Endodermal cell (in vitro differentiated cells): Measurements from ENCODE around the gene TTYH2. TPM values are rescaled to one million over a fixed set of nuclear protein-coding genes. Genes with fewer than 3 reads are reported as not detected.

ENCODE experiments used
- DNase-seq: peaks from one replicate; pipeline ENCODE4 v3.0.0-alpha.2; 2017
- H3K27ac ChIP-seq: 2 replicates; pipeline ENCODE4 v1.5.1; 2013; ENCODE audit warnings: mild to moderate bottlenecking, low read depth, low read length, moderate library complexity
- H3K27me3 ChIP-seq: 2 replicates; pipeline ENCODE4 v1.6.1; 2013; ENCODE audit warnings: mild to moderate bottlenecking, low read length, moderate library complexity; ENCODE audit not compliant: insufficient read depth, control insufficient read depth, poor library complexity, severe bottlenecking
- H3K36me3 ChIP-seq: 2 replicates; pipeline ENCODE4 v1.7.0; 2013; ENCODE audit warnings: mild to moderate bottlenecking, low read length, moderate library complexity; ENCODE audit not compliant: control insufficient read depth, insufficient read depth
- H3K4me1 ChIP-seq: one replicate; pipeline ENCODE4 v1.7.0; 2013; ENCODE audit warnings: low read length; ENCODE audit not compliant: control insufficient read depth, insufficient read depth
- H3K4me3 ChIP-seq: 2 replicates; pipeline ENCODE4 v1.5.1; 2013; ENCODE audit warnings: mild to moderate bottlenecking, low read length, moderate library complexity
- H3K9ac ChIP-seq: 2 replicates; pipeline ENCODE4 v1.6.1; 2013; ENCODE audit warnings: mild to moderate bottlenecking, low read length, moderate library complexity; ENCODE audit not compliant: poor library complexity, severe bottlenecking; ENCODE audit errors: extremely low read depth
- H3K9me3 ChIP-seq: 2 replicates; pipeline ENCODE4 v1.6.1; 2013; ENCODE audit warnings: mild to moderate bottlenecking, low read length, moderate library complexity; ENCODE audit not compliant: control insufficient read depth
- H3K27ac Mint-ChIP-seq: 2 replicates; pipeline ENCODE4 v1.8.0; 2020; ENCODE audit warnings: mixed read lengths
- H3K27me3 Mint-ChIP-seq: 2 replicates; pipeline ENCODE4 v1.8.0; 2021; ENCODE audit warnings: mild to moderate bottlenecking, mixed read lengths; ENCODE audit not compliant: insufficient read depth
- H3K36me3 Mint-ChIP-seq: 2 replicates; pipeline ENCODE4 v1.8.0; 2020; ENCODE audit warnings: low read depth, mixed read lengths
- H3K4me1 Mint-ChIP-seq: 2 replicates; pipeline ENCODE4 v1.8.0; 2020; ENCODE audit warnings: mixed read lengths
- H3K4me3 Mint-ChIP-seq: 2 replicates; pipeline ENCODE4 v1.8.0; 2020; ENCODE audit warnings: mild to moderate bottlenecking, moderate library complexity, mixed read lengths
- H3K9me3 Mint-ChIP-seq: 2 replicates; pipeline ENCODE4 v1.8.0; 2020; ENCODE audit warnings: mild to moderate bottlenecking, mixed read lengths
- WGBS, 2 experiments: methylation state at CpG; one replicate each; pipeline versions ENCODE4 v1.1.5 to v1.1.7; 2013; ENCODE audit warnings: missing lambda C conversion rate in 2 of 2, mixed read lengths in 1 of 2; ENCODE audit not compliant: insufficient coverage in 1 of 2, insufficient read length in 1 of 2; 5-methylcytosine and 5-hydroxymethylcytosine counted together
- total RNA-seq, 2 donors: library from RNA; stranded (reverse); fragmentation: NEBNext Ultra II Directional in 1 of 2; extraction: Animal tissue kit (Norgen Biotek cat#: 25700) in 1 of 2; gene quantifications; 2 replicates in 1 of 2; 3 replicates in 1 of 2; pipeline ENCODE4 v1.2.1, GENCODE V29; 2021
- TF ChIP-seq, protein P1 (sequence below): fragments of 200-600 bp; sonication (generic); conservative IDR thresholded peaks from 2 replicates; pipeline ENCODE4 v1.5.0; 2021; ENCODE audit warnings: antibody characterized with exemption, mild to moderate bottlenecking

TTYH2 gene
- total RNA-seq, 2 donors from 2014 or later: 1.2 to 1.6 TPM

GRCh38 chr17:74245145-74245831 is 31.9 kb downstream of the TTYH2 start:
- Histone ChIP-seq H3K4me3 (no peak overlapping the region), H3K36me3 (no peaks in the 10 kb centered on the region), H3K27ac (peak overlapping the region; percentile 60), H3K9ac (no peak overlapping the region), H3K4me1 (no peaks in the 10 kb centered on the region), H3K9me3 (no peaks in the 10 kb centered on the region), H3K27me3 (peaks cover 5% of the 10 kb centered on the region)
- WGBS, 2 experiments: 14 to 23% methylated on average over 13 to 21 of the region's 21 CpGs
- peaks cover 4% of the 10 kb centered on the region for H3K4me1 Mint-ChIP-seq
- peaks cover 22% of the 10 kb centered on the region for H3K27me3 Mint-ChIP-seq
- no peaks in the 10 kb centered on the region for H3K36me3 Mint-ChIP-seq
- peak; percentile 93 for DNase-seq
- H3K4me3 Mint-ChIP-seq: peak overlapping the region; percentile 31
- TF ChIP-seq, protein P1, sequence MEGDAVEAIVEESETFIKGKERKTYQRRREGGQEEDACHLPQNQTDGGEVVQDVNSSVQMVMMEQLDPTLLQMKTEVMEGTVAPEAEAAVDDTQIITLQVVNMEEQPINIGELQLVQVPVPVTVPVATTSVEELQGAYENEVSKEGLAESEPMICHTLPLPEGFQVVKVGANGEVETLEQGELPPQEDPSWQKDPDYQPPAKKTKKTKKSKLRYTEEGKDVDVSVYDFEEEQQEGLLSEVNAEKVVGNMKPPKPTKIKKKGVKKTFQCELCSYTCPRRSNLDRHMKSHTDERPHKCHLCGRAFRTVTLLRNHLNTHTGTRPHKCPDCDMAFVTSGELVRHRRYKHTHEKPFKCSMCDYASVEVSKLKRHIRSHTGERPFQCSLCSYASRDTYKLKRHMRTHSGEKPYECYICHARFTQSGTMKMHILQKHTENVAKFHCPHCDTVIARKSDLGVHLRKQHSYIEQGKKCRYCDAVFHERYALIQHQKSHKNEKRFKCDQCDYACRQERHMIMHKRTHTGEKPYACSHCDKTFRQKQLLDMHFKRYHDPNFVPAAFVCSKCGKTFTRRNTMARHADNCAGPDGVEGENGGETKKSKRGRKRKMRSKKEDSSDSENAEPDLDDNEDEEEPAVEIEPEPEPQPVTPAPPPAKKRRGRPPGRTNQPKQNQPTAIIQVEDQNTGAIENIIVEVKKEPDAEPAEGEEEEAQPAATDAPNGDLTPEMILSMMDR: peak; percentile 31
- H3K9me3 Mint-ChIP-seq: peaks cover 4% of the 10 kb centered on the region
- H3K27ac Mint-ChIP-seq: peak overlapping the region; percentile 52

- no peak for DNase-seq
- Mint-ChIP-seq H3K4me3 (no peak overlapping the region), H3K27me3 (peaks cover 22% of the 10 kb centered on the region), H3K27ac (no peak overlapping the region), H3K4me1 (peaks cover 4% of the 10 kb centered on the region), H3K9me3 (peaks cover 4% of the 10 kb centered on the region), H3K36me3 (no peaks in the 10 kb centered on the region)
- H3K9ac ChIP-seq: no peak overlapping the region
- H3K4me1 ChIP-seq: no peaks in the 10 kb centered on the region
- peaks cover 5% of the 10 kb centered on the region for H3K27me3 ChIP-seq
- H3K36me3 ChIP-seq: no peaks in the 10 kb centered on the region
- peak overlapping the region; percentile 60 for H3K27ac ChIP-seq
- TF ChIP-seq, protein P1: no peak
- no peak overlapping the region for H3K4me3 ChIP-seq
- 53% methylated on average over 4 of the region's 5 CpGs; no CpG with 5 or more reads in 1 of the 2 experiments for WGBS, 2 experiments
- no peaks in the 10 kb centered on the region for H3K9me3 ChIP-seq
These were observed 32.5 kb downstream of the TTYH2 start for GRCh38 chr17:74245871-74246270.

DNA sequence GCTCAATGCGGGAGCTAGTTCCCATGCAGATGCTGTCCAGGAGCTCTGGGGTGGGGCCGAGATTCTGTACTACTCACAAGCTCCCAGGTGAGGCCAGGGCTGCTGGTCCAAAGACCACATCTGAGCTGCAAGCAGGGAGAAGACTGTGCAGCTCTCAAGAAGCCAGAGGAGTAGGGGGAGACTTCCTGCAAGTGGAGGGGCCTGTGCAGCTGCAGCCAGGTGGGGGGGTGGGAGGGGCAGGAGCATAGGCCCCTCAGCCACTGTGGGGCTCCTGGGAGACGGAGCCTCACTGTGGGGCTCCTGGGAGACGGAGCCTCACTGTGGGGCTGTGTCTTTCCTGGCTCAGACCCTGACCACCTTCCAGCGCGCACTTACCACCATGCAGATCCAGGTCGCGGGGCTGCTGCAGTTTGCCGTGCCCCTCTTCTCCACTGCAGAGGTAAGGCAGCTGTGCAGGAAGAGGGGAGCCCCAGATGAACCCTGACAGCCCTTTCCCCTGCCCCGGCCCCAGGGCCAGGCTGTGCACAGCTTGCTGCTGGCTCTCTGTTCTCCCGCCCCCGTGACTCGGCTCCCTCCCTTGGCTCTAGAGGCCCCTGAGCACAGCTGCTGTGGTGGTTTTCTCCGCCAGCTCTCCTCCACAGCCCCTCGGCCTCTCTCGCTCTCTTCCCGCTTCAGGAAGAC is 36.4 kb downstream of the TTYH2 start:
- Mint-ChIP-seq H3K27ac (no peak overlapping the region), H3K27me3 (peaks cover 18% of the 10 kb centered on the region), H3K4me1 (peaks cover 6% of the 10 kb centered on the region), H3K9me3 (peaks cover 4% of the 10 kb centered on the region), H3K36me3 (no peaks in the 10 kb centered on the region), H3K4me3 (no peak overlapping the region)
- Histone ChIP-seq H3K9ac (no peak overlapping the region), H3K9me3 (no peaks in the 10 kb centered on the region), H3K4me3 (no peak overlapping the region), H3K27ac (no peak overlapping the region), H3K36me3 (no peaks in the 10 kb centered on the region), H3K27me3 (no peaks in the 10 kb centered on the region), H3K4me1 (no peaks in the 10 kb centered on the region)
- WGBS, 2 experiments: 84 to 86% methylated on average over 6 to 17 of the region's 17 CpGs
- TF ChIP-seq, protein P1: no peak
- DNase-seq: no peak
